GM18511 (cell line): ENCODE results near the gene VWA2.

ENCODE experiments used
- ATAC-seq: cut with Tn5 transposase; IDR thresholded peaks from one replicate; pipeline ENCODE4 v1.9.1; 2021; ENCODE audit warnings: mild to moderate bottlenecking, moderate library complexity; ENCODE audit not compliant: unreplicated experiment

The VWA2 gene

DNA sequence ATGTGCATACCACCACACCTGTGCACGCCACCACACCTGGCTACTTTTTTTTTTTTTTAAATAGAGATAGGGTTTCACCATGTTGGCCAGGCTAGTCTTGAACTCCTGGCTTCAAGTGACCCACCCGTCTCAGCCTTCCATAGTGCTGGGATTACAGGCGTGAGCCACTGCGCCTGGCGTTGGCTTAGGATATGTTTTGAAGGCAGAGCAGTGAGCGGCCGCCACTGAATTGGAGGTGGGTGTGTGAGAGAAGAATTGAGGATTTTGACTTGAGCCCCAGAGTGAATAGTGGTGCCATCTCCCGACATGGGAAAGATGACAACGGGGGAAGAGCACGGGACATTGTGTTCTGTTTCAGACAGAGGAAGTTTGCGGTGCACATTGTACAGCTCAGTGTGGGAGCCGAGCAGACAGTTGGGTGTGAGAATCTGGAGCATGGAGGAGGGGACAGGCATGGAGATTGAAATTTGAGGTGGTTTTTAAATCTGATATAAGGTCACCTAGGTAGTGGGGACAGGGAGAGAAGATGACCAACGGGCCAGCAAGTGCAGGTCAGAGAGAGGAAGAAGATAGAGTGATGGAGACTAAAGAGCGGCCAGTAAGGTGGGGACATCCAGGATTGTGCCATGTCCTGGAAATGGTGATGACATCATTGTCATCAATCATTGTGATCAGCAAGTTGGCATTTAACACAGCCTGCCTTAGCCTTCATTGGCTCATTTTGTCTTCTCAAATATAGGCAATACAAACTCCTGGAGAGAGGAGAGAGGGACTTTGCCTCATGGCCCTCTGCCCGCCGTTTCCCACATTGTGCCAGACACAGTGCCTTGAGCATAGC is 35.8 kb downstream of the VWA2 start:
- no peak for ATAC-seq

DNA sequence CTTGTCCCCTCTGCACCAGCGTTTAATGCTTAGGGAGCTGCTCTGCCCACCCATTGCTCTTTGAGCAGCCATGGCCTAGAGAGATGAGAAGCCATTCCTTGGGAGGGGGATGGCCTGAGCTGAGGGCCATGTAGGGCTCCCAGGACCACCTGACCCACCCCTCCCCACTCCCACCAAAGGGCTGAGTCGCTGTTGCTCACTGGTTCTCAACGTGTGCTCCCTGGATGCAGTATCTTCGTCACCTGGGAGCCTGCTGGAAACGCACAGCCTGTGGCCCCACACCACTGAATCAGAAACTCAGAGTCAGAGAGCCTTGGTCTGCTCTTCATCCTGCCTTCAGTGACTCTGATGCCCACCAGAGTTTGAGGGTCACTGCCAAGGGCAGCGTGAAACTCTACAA is 37.0 kb downstream of the VWA2 start:
- no peak for ATAC-seq

DNA sequence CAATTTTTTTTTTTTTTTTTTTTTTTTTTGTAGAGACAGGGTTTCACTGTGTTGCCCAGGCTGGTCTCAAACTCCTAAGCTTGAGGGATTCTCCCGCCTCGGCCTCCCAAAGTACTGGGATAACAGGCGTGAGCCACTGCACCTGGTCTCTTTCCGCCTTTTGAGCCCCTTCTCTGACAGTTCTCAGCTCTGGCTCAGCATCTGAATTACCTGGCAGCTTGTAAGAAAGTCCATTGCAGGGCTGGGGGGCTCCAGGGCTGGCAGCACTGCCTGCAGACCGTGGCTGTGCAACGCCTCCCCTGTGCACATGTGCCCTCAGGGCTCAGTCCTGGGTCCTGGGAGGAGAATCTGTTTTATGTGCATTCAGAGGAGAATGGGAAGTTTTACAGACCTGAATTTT is 37.6 kb downstream of the VWA2 start:
- no peak for ATAC-seq

DNA sequence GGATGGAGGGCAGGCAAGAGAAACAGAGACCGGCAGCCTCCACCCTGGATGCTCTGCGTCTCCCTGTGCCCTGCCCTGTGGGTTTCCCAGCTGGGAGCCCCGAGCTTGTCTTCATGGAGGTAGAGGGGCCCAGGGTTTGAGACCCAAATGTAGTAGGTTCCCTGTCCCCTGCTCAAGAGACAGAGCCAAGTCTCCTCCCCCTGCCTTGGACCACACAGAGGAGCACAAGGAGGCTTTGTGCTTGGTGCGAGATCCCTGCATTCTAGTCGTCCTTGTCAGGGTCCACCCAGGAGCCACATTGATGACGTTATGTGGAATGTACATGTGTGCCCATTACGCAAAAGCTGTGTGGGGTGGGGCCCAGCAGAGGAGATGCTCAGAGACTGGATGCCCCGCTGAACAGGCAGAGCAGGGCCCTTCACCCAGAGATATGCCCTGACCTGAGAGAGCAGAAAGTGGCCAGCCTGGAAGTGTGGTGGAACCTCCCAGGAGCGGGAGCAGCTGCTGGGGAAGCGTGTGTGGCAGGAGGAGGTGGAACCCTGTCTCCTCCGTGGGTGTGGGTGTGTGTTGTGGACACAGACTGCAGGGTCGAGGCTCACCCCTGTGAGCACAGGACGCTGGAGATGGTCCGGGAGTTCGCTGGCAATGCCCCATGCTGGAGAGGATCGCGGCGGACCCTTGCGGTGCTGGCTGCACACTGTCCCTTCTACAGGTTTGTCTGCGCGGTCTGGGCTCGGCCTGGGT is 39.3 kb downstream of the VWA2 start:
- no peak for ATAC-seq

DNA sequence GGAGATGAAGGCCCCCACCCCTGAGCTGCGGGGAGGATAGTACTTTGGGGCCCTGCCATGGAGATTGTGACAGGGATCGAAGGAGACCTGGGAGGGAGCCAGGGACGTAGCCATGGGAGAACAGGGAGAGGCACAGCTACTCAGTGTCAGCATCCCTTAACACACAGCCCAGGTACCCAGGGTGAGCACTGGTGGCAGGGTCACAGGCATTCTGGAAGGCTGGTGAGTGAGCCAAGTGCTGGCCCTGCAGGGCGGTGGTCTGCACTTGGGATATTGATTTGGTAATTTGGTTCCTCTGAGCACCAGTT is 39.8 kb downstream of the VWA2 start:
- no peak for ATAC-seq

DNA sequence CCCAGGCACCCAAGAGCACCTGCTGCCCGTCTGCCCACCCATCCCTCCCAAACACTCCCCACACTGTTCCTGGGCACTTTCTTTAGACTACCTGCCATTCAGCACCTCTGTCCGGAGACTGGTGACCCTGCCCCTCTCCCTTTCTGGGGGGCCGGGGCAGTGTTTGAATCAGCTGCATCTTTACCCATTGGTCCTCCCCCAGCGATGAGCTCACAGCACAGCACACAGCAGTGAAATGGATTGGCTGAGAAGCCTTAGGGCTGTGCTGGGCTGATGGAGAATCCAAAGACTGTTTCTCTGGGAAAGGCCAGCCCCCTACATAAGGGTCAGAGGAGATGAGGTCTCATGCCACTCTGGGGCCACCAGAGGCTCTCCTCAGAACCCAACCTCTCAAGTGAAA is 40.2 kb downstream of the VWA2 start:
- no peak for ATAC-seq

DNA sequence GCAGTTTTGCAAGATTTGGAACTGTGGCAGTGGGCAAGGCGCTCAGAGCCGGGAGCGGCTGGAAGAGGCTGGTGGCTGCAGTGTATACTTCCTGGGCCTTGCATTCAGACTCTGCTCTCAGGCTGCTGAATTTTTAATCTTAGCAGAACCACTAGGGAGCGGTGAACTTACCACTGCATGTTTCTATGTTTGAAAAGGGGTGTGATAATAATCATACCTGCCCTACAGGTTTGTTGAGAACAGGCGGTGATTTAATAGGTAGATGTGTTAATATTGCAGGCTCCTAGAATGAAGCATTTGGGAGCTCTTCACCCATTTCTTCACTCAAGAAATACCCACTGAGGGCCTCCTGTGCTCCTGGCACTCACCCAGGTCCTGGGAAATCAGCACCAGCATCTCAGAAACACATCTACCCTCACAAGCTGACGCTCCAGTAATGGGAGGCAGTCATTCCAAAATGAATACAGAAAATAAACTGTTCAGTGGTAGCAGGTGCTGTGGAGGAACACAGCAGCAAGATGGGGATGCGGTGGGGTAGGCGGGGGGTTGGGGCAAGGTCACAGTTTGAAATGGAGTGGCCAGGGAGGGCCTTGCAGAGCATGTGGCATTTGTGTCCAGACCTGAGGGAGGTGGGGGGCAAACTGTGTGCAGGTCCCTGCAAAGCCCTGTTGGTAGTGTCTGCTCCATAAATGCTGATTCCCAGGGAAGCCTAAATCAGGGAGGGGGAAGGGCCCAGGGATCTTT is 41.0 kb downstream of the VWA2 start:
- no peak for ATAC-seq

DNA sequence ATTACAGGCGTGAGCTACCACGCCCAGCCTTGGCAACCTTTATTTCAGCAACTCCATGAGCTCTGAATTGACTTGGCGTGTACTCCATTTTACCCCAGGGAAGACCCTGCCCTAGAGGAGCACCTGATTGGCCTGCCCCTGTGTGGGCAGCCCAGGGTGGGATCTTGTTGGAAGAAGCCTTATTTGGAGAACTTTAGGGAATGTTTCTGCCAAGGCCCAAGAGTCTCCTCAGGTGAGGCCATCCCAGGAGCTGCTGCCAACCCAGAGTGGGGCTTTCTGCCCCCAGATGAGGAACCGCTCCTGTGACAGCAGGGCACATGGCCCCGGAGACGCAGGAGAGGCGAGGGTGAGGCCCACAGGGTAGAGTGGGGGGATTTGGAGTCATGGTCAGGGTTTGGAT is 42.0 kb downstream of the VWA2 start:
- ATAC-seq, result no peak

DNA sequence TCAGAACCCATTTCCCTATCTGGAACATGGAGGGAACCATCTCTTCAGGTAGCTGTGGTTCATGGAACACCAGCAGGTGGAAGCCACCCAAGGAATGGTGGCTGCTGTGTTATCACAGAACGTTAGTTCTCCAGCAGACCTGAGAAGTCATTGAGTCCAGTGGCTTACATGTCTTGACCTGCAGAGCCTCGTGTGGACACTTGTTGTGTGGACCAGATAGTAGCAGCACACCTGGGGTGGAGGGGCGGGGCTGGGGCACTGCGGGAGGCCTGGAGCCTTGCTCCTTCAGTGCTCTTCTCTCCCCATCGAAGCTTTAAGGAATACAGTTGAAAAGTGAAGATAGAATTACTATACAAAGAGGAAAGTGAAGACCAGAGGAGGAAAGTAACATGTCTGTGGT is 42.4 kb downstream of the VWA2 start:
- ATAC-seq, result no peak

DNA sequence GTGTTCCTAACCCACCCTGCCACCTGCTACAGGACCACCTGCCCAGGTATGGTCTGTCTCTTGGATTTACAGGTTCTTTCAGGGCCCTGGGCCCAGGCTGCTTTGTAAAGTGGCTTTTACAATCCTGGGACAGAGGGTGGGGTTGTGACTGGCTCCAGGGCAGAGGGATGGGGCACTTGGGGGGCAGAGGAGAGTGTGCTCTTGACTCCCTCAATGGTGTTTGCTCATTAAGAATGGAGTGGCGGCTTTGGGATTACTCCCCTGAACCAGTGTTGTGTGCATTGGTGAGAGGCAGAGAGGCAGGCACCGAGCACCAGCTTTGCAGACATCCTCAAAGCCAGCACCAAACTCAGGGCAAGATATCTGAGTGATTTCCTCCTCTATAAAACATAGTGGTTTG is 43.5 kb downstream of the VWA2 start:
- ATAC-seq, result no peak

DNA sequence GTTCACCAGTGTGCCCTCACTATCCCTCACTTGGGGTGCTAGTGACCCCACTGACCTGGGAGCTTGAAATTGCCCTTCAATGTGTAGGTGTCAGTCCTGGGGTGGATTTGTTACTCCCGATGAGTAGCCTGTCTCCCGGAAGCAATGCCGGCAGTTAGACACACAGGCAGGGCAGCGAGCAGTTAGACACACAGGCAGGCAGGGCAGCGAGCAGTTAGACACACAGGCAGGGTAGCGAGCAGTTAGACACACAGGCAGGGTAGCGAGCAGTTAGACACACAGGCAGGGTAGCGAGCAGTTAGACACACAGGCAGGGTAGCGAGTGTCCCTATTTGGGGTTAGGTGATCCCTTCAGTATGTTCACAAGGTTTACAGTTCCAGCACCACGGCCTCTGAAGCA is 44.0 kb downstream of the VWA2 start:
- no peak for ATAC-seq

DNA sequence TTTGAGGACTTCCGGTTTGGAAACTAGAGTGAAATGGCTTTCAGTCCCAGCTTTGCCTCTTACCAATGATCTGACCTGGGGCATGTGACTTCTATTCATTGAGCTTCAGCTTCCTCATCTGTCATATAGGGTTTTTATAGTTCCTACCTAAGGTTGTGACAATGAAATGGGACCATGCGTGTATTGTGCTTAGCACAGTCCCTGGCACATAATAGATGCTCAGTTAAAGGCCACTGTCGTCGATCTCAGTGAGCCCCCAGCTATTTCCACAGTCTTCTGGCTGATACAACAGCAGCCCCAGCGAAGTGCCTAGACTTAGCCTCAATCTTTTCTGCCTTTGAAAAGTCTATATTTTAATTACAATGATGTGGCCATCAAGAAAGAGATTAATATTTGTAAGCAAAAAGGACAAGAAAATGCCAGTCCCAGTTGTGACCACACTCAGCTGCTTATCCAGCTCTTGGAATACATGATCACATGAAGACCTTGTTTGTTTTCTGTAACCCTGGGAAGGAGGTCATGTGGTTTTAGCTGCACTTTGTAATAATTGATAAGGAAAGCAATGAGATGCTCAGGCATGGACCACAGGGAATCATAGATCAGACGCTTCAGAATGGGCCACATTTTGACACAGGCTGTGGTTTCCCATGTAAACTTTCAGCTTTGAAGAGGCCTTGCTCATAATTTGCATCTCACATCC is 44.6 kb downstream of the VWA2 start:
- ATAC-seq, result no peak

DNA sequence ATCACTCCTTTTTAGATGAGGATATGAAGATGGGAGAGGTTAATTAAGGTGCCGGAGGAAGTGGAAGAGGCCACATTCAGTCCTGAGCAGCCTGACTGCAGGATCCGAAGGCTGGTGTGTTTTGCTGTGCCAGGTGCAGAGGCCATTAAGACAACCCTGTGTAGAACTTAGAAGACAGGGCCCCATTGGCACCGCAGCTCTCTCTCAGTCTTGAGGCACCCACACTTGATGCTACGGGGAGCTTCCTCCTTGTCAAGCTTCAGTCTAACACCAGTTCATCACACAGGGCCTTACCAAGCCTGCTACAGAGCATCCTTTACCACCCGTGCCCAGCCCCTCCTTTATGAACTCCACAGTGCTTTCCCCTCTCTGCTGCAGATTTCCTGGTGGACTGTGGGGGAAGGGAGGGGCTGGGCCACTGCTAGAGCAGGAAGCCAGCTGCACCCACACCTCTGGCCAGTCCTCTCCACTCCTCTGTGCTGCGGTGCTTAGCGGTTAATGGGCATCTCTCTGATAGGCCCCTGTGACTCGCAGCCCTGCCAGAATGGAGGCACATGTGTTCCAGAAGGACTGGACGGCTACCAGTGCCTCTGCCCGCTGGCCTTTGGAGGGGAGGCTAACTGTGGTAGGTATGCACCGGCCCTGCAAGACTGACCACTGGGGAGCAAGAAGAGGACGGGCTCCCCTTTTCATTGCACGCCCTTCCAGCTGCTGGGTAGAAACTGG is 45.5 kb downstream of the VWA2 start:
- ATAC-seq, result no peak

DNA sequence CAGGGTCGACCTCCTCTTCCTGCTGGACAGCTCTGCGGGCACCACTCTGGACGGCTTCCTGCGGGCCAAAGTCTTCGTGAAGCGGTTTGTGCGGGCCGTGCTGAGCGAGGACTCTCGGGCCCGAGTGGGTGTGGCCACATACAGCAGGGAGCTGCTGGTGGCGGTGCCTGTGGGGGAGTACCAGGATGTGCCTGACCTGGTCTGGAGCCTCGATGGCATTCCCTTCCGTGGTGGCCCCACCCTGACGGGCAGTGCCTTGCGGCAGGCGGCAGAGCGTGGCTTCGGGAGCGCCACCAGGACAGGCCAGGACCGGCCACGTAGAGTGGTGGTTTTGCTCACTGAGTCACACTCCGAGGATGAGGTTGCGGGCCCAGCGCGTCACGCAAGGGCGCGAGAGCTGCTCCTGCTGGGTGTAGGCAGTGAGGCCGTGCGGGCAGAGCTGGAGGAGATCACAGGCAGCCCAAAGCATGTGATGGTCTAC is 46.9 kb downstream of the VWA2 start:
- no peak for ATAC-seq

DNA sequence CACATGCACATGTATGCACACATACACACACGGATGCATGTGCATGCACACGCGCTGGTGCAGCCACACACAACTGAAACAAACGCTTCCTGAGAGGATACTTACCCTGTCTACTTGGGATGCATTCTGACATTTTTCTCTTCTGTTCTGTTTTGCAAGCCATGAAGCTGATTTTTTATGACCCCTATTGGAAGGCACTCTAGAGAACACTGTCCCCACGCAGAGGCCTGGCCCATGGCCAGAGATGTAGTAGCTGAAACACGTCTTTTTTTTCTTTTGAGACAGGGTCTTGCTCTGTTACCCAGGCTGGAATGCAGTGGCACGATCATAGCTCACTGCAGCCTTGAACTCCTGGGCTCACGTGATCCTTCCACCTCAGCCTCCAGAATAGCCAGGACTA is 47.9 kb downstream of the VWA2 start:
- ATAC-seq, result no peak

DNA sequence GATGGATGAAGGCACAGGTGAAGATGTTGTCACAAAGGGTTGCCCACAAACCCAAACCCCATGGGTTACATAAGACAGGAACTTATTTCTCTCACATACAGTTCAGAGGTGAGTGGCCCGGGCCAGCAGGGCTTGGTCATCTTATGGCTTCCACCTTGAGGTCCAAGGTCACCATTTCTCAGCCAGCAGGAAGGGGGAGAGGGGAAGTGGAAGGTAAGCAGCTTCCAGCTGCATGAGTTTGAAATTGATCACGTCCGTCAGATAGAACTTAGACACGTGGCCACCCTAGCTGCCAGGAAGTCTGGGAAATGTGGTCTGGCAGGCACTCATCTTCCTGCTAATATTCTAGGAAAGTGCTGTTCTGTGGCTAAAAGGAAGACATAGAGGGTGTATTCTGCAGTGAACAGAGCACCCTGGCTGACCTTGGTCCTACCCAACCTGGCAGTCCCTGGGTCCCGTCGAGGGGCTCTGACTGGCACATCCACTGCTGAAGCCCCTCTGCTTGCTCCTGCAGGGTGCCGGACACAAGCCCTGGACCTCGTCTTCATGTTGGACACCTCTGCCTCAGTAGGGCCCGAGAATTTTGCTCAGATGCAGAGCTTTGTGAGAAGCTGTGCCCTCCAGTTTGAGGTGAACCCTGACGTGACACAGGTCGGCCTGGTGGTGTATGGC is 49.5 kb downstream of the VWA2 start:
- ATAC-seq, result no peak

DNA sequence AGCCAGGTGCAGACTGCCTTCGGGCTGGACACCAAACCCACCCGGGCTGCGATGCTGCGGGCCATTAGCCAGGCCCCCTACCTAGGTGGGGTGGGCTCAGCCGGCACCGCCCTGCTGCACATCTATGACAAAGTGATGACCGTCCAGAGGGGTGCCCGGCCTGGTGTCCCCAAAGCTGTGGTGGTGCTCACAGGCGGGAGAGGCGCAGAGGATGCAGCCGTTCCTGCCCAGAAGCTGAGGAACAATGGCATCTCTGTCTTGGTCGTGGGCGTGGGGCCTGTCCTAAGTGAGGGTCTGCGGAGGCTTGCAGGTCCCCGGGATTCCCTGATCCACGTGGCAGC is 50.0 kb downstream of the VWA2 start:
- ATAC-seq, result no peak

DNA sequence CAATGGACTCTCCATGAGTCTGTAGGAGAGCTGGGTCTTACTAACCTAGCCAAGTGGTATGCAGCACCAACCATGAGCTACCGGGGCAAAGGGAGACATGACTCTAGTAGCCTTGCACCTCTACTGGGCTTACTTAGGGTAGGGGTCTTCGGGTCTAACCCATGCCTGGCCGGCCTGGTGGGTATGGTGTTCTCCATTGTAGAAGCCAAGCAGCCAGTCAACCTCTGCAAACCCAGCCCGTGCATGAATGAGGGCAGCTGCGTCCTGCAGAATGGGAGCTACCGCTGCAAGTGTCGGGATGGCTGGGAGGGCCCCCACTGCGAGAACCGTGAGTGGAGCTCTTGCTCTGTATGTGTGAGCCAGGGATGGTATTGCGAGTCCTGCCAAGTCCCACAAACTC is 51.0 kb downstream of the VWA2 start:
- no peak for ATAC-seq

DNA sequence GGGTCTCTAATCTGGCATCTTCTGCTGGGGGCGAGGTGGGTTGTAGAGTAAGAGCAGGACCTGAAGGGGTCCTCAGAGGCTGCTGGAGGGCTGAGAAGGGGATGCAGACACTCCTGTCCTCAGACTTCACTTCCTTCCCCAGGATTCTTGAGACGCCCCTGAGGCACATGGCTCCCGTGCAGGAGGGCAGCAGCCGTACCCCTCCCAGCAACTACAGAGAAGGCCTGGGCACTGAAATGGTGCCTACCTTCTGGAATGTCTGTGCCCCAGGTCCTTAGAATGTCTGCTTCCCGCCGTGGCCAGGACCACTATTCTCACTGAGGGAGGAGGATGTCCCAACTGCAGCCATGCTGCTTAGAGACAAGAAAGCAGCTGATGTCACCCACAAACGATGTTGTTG is 52.0 kb downstream of the VWA2 start:
- no peak for ATAC-seq

DNA sequence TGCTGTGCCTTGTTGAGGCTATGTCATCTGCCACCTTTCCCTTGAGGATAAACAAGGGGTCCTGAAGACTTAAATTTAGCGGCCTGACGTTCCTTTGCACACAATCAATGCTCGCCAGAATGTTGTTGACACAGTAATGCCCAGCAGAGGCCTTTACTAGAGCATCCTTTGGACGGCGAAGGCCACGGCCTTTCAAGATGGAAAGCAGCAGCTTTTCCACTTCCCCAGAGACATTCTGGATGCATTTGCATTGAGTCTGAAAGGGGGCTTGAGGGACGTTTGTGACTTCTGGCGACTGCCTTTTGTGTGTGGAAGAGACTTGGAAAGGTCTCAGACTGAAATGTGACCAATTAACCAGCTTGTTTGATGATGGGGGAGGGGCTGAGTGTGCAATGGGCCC is 52.5 kb downstream of the VWA2 start:
- ATAC-seq, result no peak
